CD14-positive monocyte (primary cell): ENCODE results near the gene SLIRP. TPM values are rescaled to one million over a fixed set of nuclear protein-coding genes. Genes with fewer than 3 reads are reported as not detected.

Experiments
- DNase-seq, 3 donors: peaks; one replicate each; pipeline ENCODE4 v3.0.0-alpha.2; 2011 to 2022
- H2AFZ ChIP-seq: 2 replicates; pipeline ENCODE4 v1.6.0; 2012; ENCODE audit warnings: mild to moderate bottlenecking, low read depth, low read length, inconsistent platforms; ENCODE audit not compliant: insufficient read depth, poor library complexity, severe bottlenecking
- H3K27ac ChIP-seq, 2 donors: 1 replicate in 1 of 2; 2 replicates in 1 of 2; pipeline ENCODE4 v1.5.1; 2012 to 2013; ENCODE audit warnings: low read length in 2 of 2, control low read depth in 1 of 2, inconsistent platforms in 1 of 2, low read depth in 1 of 2, mild to moderate bottlenecking in 1 of 2
- H3K27me3 ChIP-seq, 2 donors: one replicate each; pipeline versions ENCODE4 v1.6.0 to v1.6.1; 2011 to 2013; ENCODE audit warnings: low read length in 2 of 2; ENCODE audit not compliant: control insufficient read depth in 2 of 2, insufficient read depth in 2 of 2
- H3K36me3 ChIP-seq, 2 donors: replicated peaks in 1 of 2; 1 replicate in 1 of 2; 2 replicates in 1 of 2; pipeline versions ENCODE4 v1.5.1 to v1.6.1; 2012 to 2013; ENCODE audit warnings: low read length in 2 of 2, control low read depth in 1 of 2, inconsistent platforms in 1 of 2, mild to moderate bottlenecking in 1 of 2; ENCODE audit not compliant: insufficient read depth in 2 of 2, control insufficient read depth in 1 of 2
- H3K4me1 ChIP-seq, 2 donors: 1 replicate in 1 of 2; 2 replicates in 1 of 2; pipeline versions ENCODE4 v1.5.1 to v1.6.1; 2012 to 2013; ENCODE audit warnings: low read length in 2 of 2, control low read depth in 1 of 2, inconsistent platforms in 1 of 2, mild to moderate bottlenecking in 1 of 2, moderate library complexity in 1 of 2; ENCODE audit not compliant: insufficient read depth in 2 of 2, control insufficient read depth in 1 of 2
- H3K4me2 ChIP-seq: replicated peaks from 2 replicates; pipeline ENCODE3; 2012; ENCODE audit warnings: low read length, moderate library complexity, mild to moderate bottlenecking; ENCODE audit not compliant: poor library complexity, severe bottlenecking; ENCODE audit errors: extremely low read depth
- H3K4me3 ChIP-seq, 3 experiments: fragments of 200-600 bp in 1 of 3; sonication (generic) in 1 of 3; replicated peaks in 1 of 3; 1 replicate in 2 of 3; 2 replicates in 1 of 3; pipeline ENCODE4 v1.5.1; 2011 to 2013; ENCODE audit warnings: low read length in 3 of 3, mild to moderate bottlenecking in 3 of 3, control low read depth in 2 of 3, low read depth in 2 of 3, inconsistent platforms in 1 of 3, moderate library complexity in 1 of 3
- H3K79me2 ChIP-seq: 2 replicates; pipeline ENCODE4 v1.6.0; 2012; ENCODE audit warnings: mild to moderate bottlenecking, control low read depth, inconsistent platforms, low read length, moderate library complexity; ENCODE audit not compliant: insufficient read depth
- H3K9ac ChIP-seq: 2 replicates; pipeline ENCODE4 v1.6.0; 2017; ENCODE audit warnings: low read length, mild to moderate bottlenecking; ENCODE audit not compliant: insufficient read depth, poor library complexity, severe bottlenecking
- H3K9me3 ChIP-seq, 2 donors: replicated peaks in 1 of 2; 1 replicate in 1 of 2; 2 replicates in 1 of 2; pipeline versions ENCODE4 v1.5.1 to v1.6.1; 2012 to 2013; ENCODE audit warnings: low read length in 2 of 2, control low read depth in 1 of 2; ENCODE audit not compliant: control insufficient read depth in 1 of 2, insufficient read depth in 1 of 2
- H4K20me1 ChIP-seq: 2 replicates; pipeline ENCODE4 v1.6.0; 2012; ENCODE audit warnings: mild to moderate bottlenecking, low read length, control low read depth, moderate library complexity; ENCODE audit not compliant: insufficient read depth
- H3K27ac Mint-ChIP-seq, 7 donors: one replicate each; pipeline ENCODE4 v1.8.0; 2020; ENCODE audit warnings: mild to moderate bottlenecking in 7 of 7, mixed read lengths in 7 of 7, moderate library complexity in 6 of 7, inconsistent platforms in 2 of 7
- H3K27me3 Mint-ChIP-seq, 3 donors: one replicate each; pipeline ENCODE4 v1.8.0; 2021 to 2022; ENCODE audit warnings: low read depth in 3 of 3, mild to moderate bottlenecking in 3 of 3, mixed read lengths in 3 of 3, moderate library complexity in 3 of 3, inconsistent platforms in 1 of 3
- H3K36me3 Mint-ChIP-seq, 2 donors: one replicate each; pipeline ENCODE4 v1.8.0; 2020; ENCODE audit warnings: mixed read lengths in 2 of 2, inconsistent platforms in 1 of 2, mild to moderate bottlenecking in 1 of 2
- H3K4me1 Mint-ChIP-seq: one replicate; pipeline ENCODE4 v1.8.0; 2020; ENCODE audit warnings: mild to moderate bottlenecking, mixed read lengths
- H3K4me3 Mint-ChIP-seq, 2 donors: one replicate each; pipeline ENCODE4 v1.8.0; 2020; ENCODE audit warnings: mild to moderate bottlenecking in 2 of 2, mixed read lengths in 2 of 2, moderate library complexity in 1 of 2
- H3K9me3 Mint-ChIP-seq, 7 donors: one replicate each; pipeline ENCODE4 v1.8.0; 2020 to 2022; ENCODE audit warnings: mixed read lengths in 7 of 7, mild to moderate bottlenecking in 6 of 7, moderate library complexity in 6 of 7, inconsistent platforms in 2 of 7
- WGBS: methylation state at CpG from one replicate; pipeline ENCODE4 v1.1.5; 2013; ENCODE audit warnings: missing lambda C conversion rate; ENCODE audit not compliant: insufficient coverage; 5-methylcytosine and 5-hydroxymethylcytosine counted together
- intact Hi-C, 2 donors: fragments of 100-400 bp; cut with micrococcal nuclease; formaldehyde crosslinking; loops; one replicate each; pipeline versions ENCODE4 v1.15.0 to v1.15.1; 2023
- polyA plus RNA-seq, 3 donors: library from polyadenylated mRNA; depleted of rRNA in 1 of 3; unstranded in 2 of 3; stranded (reverse) in 1 of 3; fragments of 300-500 nt in 2 of 3; fragments of >200 nt in 1 of 3; fragmentation: Illumina TruSeq in 2 of 3; gene quantifications; 1 replicate in 2 of 3; 2 replicates in 1 of 3; pipeline ENCODE4 v1.2.3, GENCODE V29; 2012 to 2021
- TF ChIP-seq, protein P1 (sequence below): fragments of 200-600 bp; IDR thresholded peaks from one replicate; pipeline ENCODE4 v1.8.0; 2022; ENCODE audit warnings: antibody characterized with exemption, mild to moderate bottlenecking

Gene SLIRP
- polyA plus RNA-seq, 3 donors: 89.3 to 402 (median 323) TPM

DNA sequence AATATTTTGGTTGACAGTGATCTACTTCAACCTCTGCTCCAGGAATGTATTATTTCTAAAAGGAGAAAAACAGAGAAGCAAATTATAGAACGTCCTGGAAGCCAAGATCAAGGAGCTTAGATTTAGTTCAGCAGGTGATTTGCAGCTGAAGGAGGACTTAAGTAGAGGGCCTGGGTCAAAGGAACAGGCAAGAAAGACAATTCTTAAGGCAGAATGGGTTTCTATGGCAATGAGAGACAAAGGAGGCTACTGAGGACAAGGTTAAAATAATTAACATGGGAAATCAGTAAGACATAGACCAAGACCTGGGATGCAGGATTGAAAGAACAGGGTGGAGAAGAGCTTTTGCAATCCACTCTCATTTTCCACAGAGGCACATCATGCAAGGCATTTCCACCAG lies 55.4 kb downstream of the SLIRP start:
- WGBS: 100% methylated on average over 1 of the region's 1 CpG
- intact Hi-C loops: loop anchor here (5.0 kb wide), 3 partner anchors 39 to 106 kb away; partner anchors contain the start of genes ADCK1 (in 2 of the 2), ALKBH1 (in 1 of the 2) and SLIRP (in 1 of the 2)
- no peak overlapping the region for H3K4me3 Mint-ChIP-seq

DNA sequence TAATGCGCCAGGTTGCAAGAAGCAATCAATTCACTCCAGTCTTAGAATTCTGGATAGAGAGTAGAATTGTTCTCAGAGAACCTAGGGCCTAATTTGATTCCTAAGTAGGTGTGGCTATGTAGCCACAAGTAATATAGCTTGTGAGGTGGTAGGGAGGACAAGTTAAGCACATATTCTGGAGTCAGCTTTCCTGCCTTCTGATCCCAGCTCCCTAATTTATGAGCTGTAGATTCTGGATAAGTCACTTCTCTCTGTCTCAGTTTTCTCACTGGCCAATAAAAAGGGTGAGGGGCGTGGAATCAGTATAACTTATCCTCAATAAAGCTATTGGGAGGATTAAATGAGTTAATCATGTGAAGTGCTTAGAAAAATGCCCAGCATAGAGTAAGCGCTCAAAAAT lies 56.1 kb downstream of the SLIRP start:
- Histone ChIP-seq H3K4me2 (no peak overlapping the region), H3K27me3 (no peaks in the 10 kb centered on the region), H3K9me3 (no peaks in the 10 kb centered on the region), H3K9ac (no peak overlapping the region), H4K20me1 (peaks cover 6% of the 10 kb centered on the region), H3K79me2 (peaks cover 23% of the 10 kb centered on the region), H3K36me3 (no peaks in the 10 kb centered on the region), H3K27ac (no peak overlapping the region), H3K4me1 (peaks cover 12 to 24% of the 10 kb centered on the region in 2 donors), H2AFZ (no peak overlapping the region), H3K4me3 (no peak overlapping the region)
- H3K4me3 Mint-ChIP-seq: no peak overlapping the region
- peaks cover 0 to 2% (median 0%) of the 10 kb centered on the region in 7 donors for H3K9me3 Mint-ChIP-seq
- H3K27me3 Mint-ChIP-seq: peaks cover 2 to 5% (median 2%) of the 10 kb centered on the region in 3 donors
- WGBS: 100% methylated on average over 1 of the region's 3 CpGs
- no peak overlapping the region for H3K27ac Mint-ChIP-seq
- intact Hi-C loops: loop anchor here (5.0 kb wide), 3 partner anchors 38 to 107 kb away; partner anchors contain the start of genes ADCK1 (in 2 of the 2), ALKBH1 (in 1 of the 2) and SLIRP (in 1 of the 2)
- peaks cover 22% of the 10 kb centered on the region for H3K4me1 Mint-ChIP-seq
- peaks cover 0 to under 1% of the 10 kb centered on the region in 2 donors for H3K36me3 Mint-ChIP-seq
- DNase-seq: no peak
- TF ChIP-seq, protein P1, sequence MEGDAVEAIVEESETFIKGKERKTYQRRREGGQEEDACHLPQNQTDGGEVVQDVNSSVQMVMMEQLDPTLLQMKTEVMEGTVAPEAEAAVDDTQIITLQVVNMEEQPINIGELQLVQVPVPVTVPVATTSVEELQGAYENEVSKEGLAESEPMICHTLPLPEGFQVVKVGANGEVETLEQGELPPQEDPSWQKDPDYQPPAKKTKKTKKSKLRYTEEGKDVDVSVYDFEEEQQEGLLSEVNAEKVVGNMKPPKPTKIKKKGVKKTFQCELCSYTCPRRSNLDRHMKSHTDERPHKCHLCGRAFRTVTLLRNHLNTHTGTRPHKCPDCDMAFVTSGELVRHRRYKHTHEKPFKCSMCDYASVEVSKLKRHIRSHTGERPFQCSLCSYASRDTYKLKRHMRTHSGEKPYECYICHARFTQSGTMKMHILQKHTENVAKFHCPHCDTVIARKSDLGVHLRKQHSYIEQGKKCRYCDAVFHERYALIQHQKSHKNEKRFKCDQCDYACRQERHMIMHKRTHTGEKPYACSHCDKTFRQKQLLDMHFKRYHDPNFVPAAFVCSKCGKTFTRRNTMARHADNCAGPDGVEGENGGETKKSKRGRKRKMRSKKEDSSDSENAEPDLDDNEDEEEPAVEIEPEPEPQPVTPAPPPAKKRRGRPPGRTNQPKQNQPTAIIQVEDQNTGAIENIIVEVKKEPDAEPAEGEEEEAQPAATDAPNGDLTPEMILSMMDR: no peak

More for the DNA sequence above, 55.4 kb downstream of the SLIRP start:
- H3K27me3 ChIP-seq: no peaks in the 10 kb centered on the region
- no peak overlapping the region for H3K9ac ChIP-seq
- H2AFZ ChIP-seq: no peak overlapping the region
- H3K79me2 ChIP-seq: peaks cover 30% of the 10 kb centered on the region
- Mint-ChIP-seq H3K27me3 (peaks cover 2 to 5% (median 2%) of the 10 kb centered on the region in 3 donors), H3K4me1 (peaks cover 25% of the 10 kb centered on the region), H3K36me3 (peaks cover 2 to 6% of the 10 kb centered on the region in 2 donors), H3K27ac (no peak overlapping the region), H3K9me3 (peaks cover 0 to 2% (median 0%) of the 10 kb centered on the region in 7 donors)
- no peak overlapping the region for H3K27ac ChIP-seq
- TF ChIP-seq, protein P1: no peak
- H3K4me3 ChIP-seq: no peak overlapping the region
- no peak overlapping the region for H3K4me2 ChIP-seq
- H3K9me3 ChIP-seq: no peaks in the 10 kb centered on the region
- DNase-seq: no peak
- peaks cover 12 to 28% of the 10 kb centered on the region in 2 donors for H3K4me1 ChIP-seq
- H4K20me1 ChIP-seq: peaks cover 13% of the 10 kb centered on the region
- H3K36me3 ChIP-seq: no peaks in the 10 kb centered on the region

Other genes with a start within 250 kb of the SLIRP start
- not detected for gene ISM2, start 209.3 kb upstream of the SLIRP start, polyA plus RNA-seq
- gene SPTLC2, start 91.5 kb upstream of the SLIRP start, polyA plus RNA-seq: 10 to 100 TPM; 38.1 to 81.9 (median 73.1) TPM
- gene ALKBH1, start 80 bp upstream of the SLIRP start, polyA plus RNA-seq: 1 to 10 TPM; 3.4 to 4.5 (median 4.2) TPM
- gene SNW1, start 53.1 kb downstream of the SLIRP start, polyA plus RNA-seq: 10 to 100 TPM; 17.4 to 74.6 (median 50.6) TPM
- 10 to 100 TPM in 1 of 3 donors, 1 to 10 TPM in 2; 3.7 to 33.0 (median 5.4) TPM for gene ADCK1, start 92.0 kb downstream of the SLIRP start, polyA plus RNA-seq